T follicular helper cell (primary cell): ENCODE data around the gene HNRNPA3.
"Not testable (repeated sequence)": the region's sequence is repeated elsewhere in the genome, so short reads cannot be mapped to it uniquely, and the experiment has no call there.

Experiments used
- DNase-seq: peaks from one replicate; pipeline ENCODE4 v3.0.0-alpha.2; 2020; ENCODE audit warnings: low read depth

HNRNPA3 gene

DNA sequence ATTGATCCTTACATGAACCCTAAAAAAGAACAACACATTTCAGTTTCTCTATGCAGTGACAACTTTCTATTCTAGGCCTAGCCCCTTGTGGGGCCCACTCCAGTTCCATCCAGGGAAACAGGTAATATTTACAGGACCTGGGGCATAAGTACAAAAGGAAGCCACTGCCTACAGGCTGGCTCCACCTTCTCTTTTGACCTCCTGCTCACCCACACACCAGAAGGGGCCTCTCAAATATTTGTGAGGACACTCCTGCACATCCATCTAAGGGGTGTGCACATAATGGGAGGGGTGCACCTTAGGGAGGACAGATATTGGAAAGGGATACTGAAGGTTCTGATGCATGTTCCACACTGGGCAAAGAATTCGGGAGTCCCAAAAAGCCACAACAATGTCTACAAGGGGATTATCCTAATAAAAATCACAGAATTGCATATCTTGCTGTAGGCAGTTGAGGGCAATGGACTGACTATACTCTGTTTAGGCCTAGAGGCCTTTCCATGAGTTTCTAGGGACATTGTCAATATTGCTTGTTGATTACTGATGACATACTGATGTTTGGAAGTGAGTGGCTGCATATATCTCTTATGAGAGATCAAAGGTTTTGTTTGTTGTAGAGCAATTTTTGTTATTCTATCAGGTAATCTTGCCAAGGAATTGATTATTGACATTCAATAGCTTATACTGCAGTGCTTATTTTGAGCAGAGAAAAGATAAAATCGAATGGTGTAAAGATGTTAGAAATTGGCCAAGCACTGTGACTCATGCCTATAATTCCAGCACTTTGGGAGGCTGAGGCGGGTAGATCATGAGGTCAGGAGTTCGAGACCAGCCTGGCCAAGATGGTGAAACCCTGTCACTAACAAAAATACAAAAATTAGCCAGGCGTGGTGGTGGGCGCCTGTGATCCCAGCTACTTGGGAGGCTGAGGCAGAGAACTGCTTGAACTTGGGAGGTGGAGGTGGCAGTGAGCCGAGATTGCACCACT is 23.8 kb upstream of the HNRNPA3 start:
- DNase-seq, result no peak

DNA sequence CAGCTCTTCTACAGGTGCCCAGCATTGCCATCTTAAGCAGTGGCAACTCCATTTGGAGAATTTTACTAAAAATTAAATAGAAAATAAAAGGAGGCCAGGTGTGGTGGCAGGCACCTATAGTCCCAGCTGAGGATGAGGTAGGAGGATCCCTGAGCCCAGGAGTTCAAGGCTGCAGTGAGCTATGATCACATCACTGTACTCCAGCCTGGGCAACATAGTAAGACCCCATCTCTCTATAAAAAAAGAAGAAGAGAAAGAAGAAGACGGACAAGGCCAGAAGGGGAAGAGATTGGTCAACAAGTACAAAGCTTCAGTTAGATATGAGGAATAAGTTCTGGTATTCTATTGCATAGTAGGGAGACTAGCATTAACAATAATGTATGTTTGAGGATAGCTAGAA is 21.7 kb upstream of the HNRNPA3 start:
- no peak for DNase-seq

DNA sequence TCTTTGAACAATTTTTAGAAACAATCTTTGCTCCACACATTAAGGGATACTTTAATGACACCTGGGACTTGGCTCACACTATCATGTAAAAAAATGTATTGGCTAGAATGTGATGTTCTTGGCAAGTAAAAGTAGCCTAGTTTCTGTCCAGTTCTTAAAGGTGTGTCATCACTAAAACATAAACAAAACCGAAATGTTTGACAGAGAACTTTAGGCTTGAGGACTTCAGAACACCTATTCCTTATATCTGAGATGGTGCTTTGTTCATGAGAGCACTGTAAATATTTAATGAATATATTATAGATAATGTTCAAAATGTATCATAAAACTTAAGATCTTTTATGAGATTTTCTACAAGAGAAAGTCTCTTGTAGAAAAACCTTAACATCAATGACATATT is 19.8 kb upstream of the HNRNPA3 start:
- DNase-seq, result no peak

DNA sequence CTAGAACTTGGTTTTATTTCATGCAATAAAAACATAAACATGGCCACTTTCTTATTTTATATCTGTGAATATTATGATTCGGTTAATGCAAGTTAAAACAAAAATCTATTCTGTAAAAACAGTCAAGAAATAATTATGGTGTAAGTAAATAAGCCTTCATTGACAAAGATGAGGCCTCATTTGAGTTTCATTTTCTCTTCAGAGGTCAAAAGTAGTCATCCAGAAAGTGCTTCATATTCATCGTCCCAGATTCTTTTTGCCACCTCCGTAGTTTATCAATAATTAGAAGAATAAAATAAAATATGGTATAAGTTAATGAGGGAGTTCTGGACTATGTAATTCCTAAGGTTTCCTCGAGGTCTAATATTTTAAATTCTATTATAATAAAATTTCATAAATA is 19.4 kb upstream of the HNRNPA3 start:
- DNase-seq, result no peak

DNA sequence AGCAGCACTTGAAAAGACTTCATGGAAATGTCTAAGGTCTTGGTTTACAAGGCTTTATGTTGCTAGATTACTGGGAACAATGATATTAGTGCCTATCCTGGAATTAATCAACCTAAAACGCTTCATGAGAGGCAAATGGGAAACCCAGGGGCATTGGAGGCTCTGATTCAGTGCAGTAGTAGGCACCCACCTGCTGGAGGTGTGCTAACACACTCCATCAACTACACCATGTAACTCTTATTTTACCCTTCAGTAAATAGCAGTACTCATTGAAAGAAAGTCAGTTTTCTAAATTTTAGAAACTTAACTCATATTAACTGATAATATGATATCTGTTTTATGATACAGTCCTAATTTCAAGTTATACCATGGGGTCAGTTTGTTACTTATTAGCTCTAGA is 17.4 kb upstream of the HNRNPA3 start:
- no peak for DNase-seq

DNA sequence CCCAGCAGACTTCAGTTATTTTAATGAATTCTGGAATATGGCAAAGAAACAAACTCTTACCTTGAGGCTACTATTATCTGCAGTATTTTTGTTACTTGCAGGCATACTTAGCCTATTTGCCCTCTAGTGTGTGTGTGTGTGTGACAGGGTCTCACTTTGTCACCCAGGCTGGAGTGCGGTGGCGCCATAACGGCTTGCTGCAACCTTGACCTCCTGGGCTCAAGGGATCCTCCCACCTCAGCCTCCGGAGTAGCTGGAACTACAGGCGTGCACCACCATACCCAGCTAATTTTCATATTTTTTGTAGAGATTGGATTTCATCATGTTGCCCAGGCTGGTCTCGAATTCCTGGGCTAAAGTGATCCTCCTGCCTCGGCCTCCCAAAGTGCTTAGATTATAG is 12.2 kb upstream of the HNRNPA3 start:
- not testable (repeated sequence) for DNase-seq

DNA sequence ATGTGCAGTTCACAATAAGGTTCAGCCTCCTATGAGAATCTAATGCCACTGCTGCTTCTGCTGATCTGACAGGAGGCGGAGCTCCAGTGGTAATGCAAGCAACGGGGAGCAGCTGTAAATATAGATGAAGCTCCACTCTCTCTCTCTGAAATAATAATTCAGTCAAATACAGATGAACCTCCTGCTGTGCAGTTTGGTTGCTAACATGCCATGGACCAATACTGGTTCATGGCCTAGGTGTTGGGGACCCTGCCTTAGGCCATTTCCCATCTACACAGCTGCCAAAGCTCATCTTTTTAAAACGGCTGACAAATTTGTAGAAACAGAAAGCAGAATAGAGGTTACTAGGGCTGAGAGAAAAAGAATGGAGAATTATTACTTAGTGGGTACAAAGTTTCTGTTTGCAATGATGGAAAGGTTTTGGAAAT is 10.7 kb upstream of the HNRNPA3 start:
- no peak for DNase-seq

DNA sequence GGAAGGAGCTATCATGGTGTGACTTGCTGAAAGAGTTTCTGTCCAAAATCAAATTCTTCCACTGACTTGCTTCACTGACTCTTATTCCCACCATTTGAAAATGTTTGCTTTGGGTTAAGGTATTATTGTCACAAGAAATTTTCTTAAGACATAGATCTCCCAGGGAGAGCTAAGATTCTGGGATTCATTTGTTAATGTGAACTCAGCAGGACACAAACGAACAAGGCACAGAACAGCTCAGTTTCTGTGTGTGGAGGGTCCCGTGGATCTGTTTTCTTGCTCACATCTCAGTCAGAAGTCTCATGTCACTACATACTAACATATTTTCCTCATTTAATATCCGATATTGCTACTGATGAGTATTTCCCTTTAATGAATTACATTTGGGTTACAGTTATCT is 8.2 kb upstream of the HNRNPA3 start:
- DNase-seq, result no peak

DNA sequence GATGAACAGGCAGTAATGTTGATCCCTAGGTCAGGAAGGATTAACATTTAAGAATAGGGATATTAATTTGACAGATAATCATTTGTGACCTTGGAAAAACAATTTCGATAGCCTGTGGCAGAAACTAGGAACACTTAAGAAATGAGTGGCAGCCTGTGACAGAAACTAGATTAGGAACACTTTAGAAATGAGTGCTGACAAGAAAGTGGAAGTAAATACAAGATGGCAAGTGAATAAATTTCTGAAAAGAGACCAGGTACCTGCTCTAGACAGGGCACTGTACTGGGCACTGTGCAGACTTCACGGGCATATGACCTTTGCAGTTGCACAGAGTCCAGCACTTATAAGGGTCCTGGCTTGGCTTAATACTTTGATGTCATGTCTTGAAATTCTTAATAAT is 5.5 kb upstream of the HNRNPA3 start:
- no peak for DNase-seq

DNA sequence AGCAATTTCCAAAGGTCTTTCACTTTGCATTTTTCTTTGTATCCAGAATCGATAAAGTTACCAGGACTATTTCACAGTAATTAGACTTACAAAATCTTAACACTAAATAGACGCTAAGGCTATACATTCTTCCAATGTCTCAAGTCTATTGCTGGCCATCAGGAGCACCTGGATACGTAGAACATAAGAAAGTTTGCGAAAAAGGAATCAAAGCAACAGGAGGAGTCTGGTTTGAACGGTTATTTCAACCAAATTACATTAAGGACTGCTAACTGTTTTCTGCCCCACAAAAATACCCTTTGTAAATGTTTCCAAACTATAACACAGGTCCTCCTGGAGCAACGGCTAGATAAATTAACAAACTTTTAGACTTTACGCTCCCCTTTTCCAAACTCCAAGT is 1.4 kb upstream of the HNRNPA3 start:
- DNase-seq, result no peak

DNA sequence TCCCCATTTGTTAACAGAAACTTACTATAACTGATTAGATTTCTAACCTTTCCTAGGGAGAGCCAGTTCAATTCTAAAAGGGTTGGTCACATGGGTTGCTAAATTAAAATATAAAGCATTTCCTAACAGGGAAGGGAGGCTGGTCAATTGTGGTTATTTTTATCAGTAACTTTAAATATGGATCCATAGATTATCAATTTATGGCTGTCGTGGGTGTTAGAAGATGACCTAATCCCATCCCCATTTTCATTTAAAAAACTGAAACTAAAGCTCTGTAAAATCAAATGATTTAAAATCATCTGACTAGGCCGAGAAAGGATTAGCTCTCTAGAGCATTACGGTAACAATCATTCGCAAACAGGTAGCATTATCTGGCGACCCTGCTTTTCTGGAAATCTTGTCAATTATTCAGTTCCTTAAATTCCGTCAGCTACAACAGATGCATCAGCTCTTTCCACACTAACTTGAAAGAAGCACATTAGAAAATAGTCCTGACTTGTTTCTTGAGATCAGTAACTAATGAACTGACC is 953 bp upstream of the HNRNPA3 start:
- DNase-seq, result no peak

DNA sequence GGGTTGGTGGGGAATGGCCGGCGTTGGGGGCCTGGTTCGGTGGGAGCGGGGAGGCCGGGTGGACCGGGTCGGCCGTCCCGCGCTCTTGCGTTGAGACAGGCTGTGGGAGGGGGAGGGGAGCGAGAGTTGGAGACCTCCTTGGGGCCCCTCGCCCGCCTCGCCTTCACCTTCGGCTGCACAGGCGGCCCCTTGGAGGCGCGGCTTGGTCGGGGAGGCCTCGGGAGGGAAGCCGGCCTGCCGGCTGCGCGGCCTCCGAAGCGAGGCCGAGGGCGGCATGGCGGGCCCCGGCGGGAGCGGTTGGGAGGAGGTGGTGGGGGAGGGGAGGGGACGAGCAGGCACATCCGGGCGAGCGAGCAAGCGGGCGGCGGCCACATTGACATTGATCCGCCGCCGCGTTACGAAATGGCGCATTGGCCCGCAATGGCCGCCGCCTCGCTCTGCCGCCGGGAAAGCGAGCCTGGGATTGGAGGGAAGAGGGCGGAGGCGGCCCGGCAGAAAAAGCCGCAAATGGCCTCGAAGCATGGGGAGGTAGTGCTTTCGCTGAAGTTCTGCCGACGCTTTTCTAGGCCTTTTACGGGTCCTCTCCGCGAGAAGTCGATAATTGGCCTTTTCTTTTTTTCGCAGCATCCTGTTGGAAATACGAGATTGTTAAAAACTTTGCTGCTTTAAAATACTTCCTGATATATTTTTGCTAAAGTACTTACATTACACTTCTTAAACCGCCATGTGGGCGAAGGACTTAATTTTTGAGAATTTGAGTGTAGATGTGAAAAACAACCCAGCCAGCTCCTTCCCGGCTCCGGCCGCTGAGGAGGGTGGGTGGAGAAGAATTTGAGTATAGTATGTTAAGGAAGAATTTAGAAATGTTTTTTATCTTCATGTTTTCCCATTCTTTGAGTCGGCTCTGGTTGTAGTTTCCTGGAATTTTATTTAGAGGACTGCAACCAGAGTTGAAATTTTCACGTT is 580 bp downstream of the HNRNPA3 start:
- DNase-seq, result peak; percentile 86

DNA sequence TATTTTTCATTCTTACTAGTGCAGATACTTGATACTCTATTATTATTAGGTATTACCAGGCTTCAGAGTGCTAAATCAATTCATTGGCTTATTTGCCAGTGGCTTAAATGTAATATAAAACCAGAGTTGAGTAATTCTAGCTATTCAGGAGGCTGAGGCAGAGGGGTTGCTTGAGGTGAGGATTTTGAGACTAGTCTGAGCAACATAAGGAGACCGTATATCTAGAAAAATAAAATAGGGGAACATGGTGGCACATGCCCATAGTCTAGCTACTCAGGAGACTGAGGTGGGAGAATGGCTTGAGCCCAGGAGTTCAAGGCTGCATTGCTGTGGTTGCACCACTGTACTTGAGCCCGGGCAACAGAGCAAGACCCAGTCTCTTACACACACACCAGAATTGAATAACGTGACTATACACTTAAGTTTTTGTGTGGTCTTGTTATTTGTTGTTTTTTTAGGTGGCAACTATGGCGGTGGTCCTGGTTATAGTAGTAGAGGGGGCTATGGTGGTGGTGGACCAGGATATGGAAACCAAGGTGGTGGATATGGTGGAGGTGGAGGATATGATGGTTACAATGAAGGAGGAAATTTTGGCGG is 4.8 kb downstream of the HNRNPA3 start:
- no peak for DNase-seq

DNA sequence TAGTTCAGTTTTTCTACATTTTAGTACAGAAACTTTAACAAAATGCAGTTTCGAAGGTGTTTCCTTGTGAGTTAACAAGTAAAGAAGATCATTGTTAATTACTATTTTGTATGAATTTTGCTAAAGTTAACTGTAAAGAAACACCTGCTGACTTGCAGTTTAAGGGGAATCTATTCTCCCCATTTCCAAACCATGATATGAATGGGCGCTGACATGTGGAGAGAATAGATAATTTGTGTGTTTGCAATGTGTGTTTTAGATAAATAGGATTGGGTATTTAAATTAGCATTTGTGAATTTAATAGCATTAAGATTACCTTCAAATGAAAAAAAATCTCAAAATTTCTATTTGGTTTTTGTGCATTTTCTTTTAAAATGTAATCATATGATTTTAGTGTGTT is 7.2 kb downstream of the HNRNPA3 start:
- DNase-seq, result not testable (repeated sequence)

DNA sequence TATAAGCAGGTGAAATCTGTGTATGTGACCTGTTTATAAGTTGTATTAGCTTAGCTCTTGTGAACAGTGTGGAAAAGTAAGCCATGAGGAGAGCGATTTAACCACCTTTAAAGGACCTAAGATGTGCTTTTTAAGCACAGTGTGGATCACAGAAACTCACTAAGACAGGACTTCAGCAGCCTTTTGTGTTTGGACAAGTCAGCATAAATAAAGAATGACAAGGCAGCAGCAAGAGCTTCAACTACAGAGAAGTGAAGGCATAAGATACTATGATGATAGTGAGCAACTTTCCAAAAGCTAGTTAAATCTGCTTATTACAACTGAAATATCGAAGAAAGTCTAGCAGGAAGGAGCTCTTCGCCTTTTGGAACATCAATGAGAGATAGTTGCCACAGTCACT is 8.9 kb downstream of the HNRNPA3 start:
- no peak for DNase-seq

DNA sequence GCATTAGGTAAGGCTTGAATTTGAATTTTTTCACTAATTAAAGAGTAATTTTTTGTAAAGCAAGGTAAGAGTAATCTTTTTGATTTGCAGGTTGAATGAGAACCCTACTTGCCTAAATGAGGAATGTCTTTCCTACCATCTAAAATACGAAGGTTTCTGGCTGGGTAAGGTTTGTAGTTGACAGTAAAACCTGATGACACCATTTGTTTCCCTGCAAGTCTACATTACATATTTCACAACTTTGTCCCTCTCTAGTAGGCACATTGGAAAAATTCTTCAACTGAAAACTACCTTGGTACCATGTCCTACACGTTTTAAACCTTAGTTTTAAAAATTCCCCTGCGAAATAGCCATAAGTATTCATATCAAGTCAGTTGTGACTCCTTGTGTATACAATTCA is 9.4 kb downstream of the HNRNPA3 start:
- no peak for DNase-seq

DNA sequence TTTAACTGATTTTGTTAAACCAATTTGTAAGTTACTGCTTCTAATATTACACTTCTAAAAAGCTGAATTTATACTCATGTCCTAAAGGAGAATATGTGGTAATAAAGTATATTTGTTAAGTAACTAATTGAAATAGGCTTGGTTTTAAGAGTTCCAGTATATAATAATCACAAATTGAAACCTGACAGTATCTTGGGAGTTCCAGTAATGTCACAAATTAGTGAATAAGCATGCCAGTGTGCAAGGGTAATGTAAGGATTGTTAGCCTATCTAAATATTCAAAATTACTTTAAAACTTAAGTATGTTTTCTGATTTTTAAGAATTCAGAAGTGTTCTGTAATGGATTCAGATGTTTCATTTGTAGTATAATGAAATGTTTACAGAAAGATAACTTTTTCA is 10.8 kb downstream of the HNRNPA3 start:
- DNase-seq, result not testable (repeated sequence)

DNA sequence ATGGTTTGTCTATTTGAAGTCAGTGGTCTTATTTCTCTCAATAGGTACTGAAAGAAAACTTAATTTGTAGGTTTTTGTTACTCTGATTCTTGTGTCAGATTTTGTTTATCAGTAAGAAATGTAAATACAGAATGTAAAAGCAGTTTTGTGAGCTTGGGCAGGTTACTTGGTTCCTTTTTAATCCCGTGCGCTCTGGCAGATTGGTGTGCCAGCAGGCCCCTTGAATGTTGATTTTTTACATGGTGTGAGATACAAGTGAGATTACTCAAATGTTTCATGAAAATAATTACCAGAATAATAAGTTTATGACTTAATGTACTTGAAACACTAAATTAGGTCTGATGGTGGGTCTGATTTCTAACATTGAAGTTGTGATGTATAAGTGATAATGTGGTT is 13.4 kb downstream of the HNRNPA3 start:
- DNase-seq, result no peak

DNA sequence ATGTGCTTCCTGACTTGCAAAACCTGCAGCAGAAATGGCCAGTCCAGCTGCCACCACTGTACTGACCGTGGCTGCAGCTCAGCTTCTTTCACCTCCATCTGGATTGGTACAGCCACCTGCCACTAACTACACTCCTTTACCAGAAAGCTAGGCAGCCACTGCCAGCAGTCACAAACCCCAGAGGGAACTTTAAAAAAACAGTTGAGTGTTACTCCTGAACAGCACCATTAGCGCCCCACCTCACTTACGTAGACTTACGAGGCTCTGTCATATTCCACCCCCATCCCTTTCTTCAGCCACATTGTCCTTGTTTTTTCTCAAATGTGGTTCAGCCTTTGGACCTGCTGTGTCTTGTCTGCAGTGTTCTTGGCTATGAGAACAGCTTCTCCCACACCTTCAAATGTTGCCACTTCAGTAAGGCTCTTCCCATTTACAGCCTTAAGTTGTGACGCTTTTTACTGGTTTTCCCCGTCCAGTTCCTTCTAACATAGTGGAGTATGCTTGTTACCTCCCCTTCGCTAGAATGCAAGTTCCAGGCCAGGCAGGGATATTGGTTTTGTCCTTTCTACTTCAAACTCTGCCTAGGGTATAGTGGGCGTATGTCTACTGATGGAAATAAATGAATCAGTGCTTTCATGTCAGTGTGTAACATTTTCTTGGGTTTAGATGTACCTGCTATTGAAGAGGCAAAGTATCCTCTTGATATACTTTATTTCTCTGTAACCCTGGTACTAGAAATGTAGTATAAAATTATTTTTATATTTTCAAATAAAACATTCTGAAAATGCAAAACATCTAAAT is 17.0 kb downstream of the HNRNPA3 start:
- DNase-seq, result no peak

DNA sequence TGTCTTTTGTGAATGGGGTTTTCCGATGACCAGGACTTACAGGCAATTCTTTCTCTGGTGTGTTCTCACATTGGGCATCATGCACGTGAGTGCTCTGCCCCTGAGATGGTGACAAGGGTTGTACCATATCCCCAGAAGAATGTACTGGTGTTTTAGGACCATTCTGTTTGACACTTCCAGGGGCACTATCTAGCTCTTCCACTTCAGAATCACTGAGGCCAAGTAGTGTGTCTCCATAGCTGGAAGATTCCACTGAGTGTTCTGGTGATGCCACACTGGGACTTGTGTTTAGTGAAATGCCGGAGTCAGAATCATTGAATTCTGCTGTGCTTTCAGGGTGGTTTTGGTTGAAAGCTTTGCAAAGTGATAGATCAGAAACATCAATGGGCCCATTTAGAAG is 18.7 kb downstream of the HNRNPA3 start:
- DNase-seq, result no peak

DNA sequence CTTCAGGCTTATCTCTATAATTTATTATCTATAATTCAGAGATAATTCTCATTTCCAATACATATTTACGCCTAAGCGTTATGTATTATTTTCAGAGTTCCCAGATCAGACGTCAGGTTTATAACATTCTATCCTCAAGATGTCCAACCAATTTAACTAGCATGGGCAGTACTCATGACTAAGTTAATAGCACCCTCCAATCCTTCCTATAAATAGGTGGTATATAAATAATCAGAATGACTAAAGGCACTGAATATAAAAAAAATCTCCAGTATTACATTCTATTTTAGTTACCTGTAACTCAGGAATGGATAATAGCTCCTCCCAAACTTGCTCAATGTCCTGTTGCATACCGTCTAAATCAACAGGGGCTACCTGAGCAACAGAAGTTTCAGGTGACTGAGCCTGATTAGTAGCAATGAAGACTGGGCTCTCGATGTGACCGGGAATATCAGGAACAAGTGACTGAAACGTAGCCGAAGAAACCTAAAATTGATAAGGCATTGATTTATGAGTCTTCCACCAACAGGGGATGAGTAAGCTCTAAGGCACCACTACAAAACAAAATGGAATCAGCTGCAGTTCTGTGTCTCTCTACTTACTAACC is 19.6 kb downstream of the HNRNPA3 start:
- DNase-seq, result no peak
